ENCODE measurements around the gene TMEM179. TPM values are rescaled to one million over a fixed set of nuclear protein-coding genes. Genes with fewer than 3 reads are reported as not detected.

TMEM179 gene
- total RNA-seq, 1 experiment from 2014 or later = not detected

DNA sequence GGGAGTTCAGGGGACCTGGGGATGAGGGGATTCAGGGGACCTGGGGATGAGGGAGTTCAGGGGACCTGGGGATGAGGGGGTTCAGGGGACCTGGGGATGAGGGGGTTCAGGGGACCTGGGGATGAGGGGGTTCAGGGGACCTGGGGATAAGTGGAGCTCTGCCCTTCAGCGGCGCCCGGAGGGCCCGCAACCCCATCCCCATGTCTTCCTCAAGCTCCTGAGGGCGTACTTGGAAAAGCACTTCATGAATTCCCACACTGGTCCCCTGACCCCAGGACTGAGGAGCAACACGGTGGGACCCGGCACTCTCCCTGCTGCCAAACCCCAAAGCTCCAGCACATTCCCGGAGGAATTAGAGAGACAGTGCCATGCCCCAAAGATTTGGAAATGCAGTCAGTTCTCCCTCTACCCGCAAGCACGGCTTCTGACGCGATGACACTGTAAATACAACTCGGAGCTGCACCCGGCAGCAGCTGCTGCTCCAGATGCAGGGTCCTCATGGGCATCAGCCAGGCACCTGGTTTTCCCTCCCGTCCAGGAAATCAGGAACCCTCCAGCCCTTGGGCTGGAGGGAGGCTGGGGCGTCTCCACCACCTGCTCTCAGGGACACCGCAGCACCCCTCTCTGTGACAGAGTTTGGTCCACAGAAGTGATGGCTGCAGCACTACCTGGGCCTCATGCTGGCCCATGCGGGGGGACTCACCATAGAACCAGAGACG lies 57.8 kb downstream of the TMEM179 start:
- H3K9me3 ChIP-seq = peaks cover 5% of the 10 kb centered on the region; the same call in 1 of the 2 replicates
- intact Hi-C loops (cut with micrococcal nuclease; ENCODE audit: unreplicated experiment) = no loop called here
- CTCF ChIA-PET = interaction anchor here (0.8 kb wide), 2 partner anchors 15 to 54 kb away, joined by 3 read pairs; no protein-coding TSS in a partner anchor
- H3K27me3 ChIP-seq (replicated peaks; ENCODE audit: control insufficient read depth, insufficient read depth, low read length) = peaks cover 7% of the 10 kb centered on the region
- Mint-ChIP-seq H3K36me3 (ENCODE audit: insufficient read depth, unreplicated experiment) (no peaks in the 10 kb centered on the region), H3K4me1 (ENCODE audit: low read depth, unreplicated experiment) (peaks cover 7% of the 10 kb centered on the region), H3K9me3 (ENCODE audit: unreplicated experiment) (no peaks in the 10 kb centered on the region), H3K27ac (ENCODE audit: unreplicated experiment) (no peak overlapping the region), H3K4me3 (ENCODE audit: unreplicated experiment) (no peak overlapping the region), H3K27me3 (ENCODE audit: insufficient read depth, unreplicated experiment) (peaks cover 48% of the 10 kb centered on the region)
- DNase-seq = no peak
- BruUV-seq (replicated peaks) = no TSS peak
- H3K36me3 ChIP-seq (ENCODE audit: control insufficient read depth, insufficient read depth, low read length) = no peaks in the 10 kb centered on the region
- POLR2A ChIA-PET = no interaction called here
- H3K4me3 ChIP-seq (ENCODE audit: low read depth, low read length) = no peak overlapping the region
- no peaks in the 10 kb centered on the region for H3K4me1 ChIP-seq
- no peak for TF ChIP-seq CTCF (IDR thresholded peaks at IDR 0.05; ENCODE audit: insufficient read depth in 1 of 2, low read depth in 1 of 2, low read length in 1 of 2, severe bottlenecking in 1 of 2, unreplicated experiment in 1 of 2)

GRCh38 chr14:104545942-104546501 lies 58.5 kb downstream of the TMEM179 start:
- Histone ChIP-seq H3K27me3 (replicated peaks; ENCODE audit: control insufficient read depth, insufficient read depth, low read length) (peaks cover 6% of the 10 kb centered on the region), H3K9me3 (peaks cover 5% of the 10 kb centered on the region; the same call in 1 of the 2 replicates), H3K36me3 (ENCODE audit: control insufficient read depth, insufficient read depth, low read length) (no peaks in the 10 kb centered on the region), H3K4me3 (ENCODE audit: low read depth, low read length) (no peak overlapping the region), H3K4me1 (no peaks in the 10 kb centered on the region)
- ChIA-PET CTCF (interaction anchor here (0.8 kb wide), 1 partner anchor 55 kb away, joined by 3 read pairs; no protein-coding TSS in a partner anchor), POLR2A (no interaction called here)
- no peaks in the 10 kb centered on the region for H3K9me3 Mint-ChIP-seq (ENCODE audit: unreplicated experiment)
- peaks cover 7% of the 10 kb centered on the region for H3K4me1 Mint-ChIP-seq (ENCODE audit: low read depth, unreplicated experiment)
- no peak for TF ChIP-seq CTCF (IDR thresholded peaks at IDR 0.05; ENCODE audit: insufficient read depth in 1 of 2, low read depth in 1 of 2, low read length in 1 of 2, severe bottlenecking in 1 of 2, unreplicated experiment in 1 of 2)
- no peak for DNase-seq
- no peak overlapping the region for H3K27ac Mint-ChIP-seq (ENCODE audit: unreplicated experiment)
- intact Hi-C loops (cut with micrococcal nuclease; ENCODE audit: unreplicated experiment) = no loop called here
- peaks cover 46% of the 10 kb centered on the region for H3K27me3 Mint-ChIP-seq (ENCODE audit: insufficient read depth, unreplicated experiment)
- no TSS peak for BruUV-seq (replicated peaks)
- H3K4me3 Mint-ChIP-seq (ENCODE audit: unreplicated experiment) = no peak overlapping the region
- no peaks in the 10 kb centered on the region for H3K36me3 Mint-ChIP-seq (ENCODE audit: insufficient read depth, unreplicated experiment)

GRCh38 chr14:104545151-104545941 lies 59.2 kb downstream of the TMEM179 start:
- no peaks in the 10 kb centered on the region for H3K36me3 Mint-ChIP-seq (ENCODE audit: insufficient read depth, unreplicated experiment)
- H3K27me3 Mint-ChIP-seq (ENCODE audit: insufficient read depth, unreplicated experiment) = peaks cover 42% of the 10 kb centered on the region
- no peaks in the 10 kb centered on the region for H3K4me1 ChIP-seq
- no peak for TF ChIP-seq CTCF (IDR thresholded peaks at IDR 0.05; ENCODE audit: insufficient read depth in 1 of 2, low read depth in 1 of 2, low read length in 1 of 2, severe bottlenecking in 1 of 2, unreplicated experiment in 1 of 2)
- H3K4me3 ChIP-seq (ENCODE audit: low read depth, low read length) = no peak overlapping the region
- peaks cover 6% of the 10 kb centered on the region for H3K27me3 ChIP-seq (replicated peaks; ENCODE audit: control insufficient read depth, insufficient read depth, low read length)
- no peak for DNase-seq
- peaks cover 3% of the 10 kb centered on the region; the same call in 1 of the 2 replicates for H3K9me3 ChIP-seq
- peaks cover 7% of the 10 kb centered on the region for H3K4me1 Mint-ChIP-seq (ENCODE audit: low read depth, unreplicated experiment)
- POLR2A ChIA-PET = no interaction called here
- H3K27ac Mint-ChIP-seq (ENCODE audit: unreplicated experiment) = no peak overlapping the region
- CTCF ChIA-PET = interaction anchor here (0.8 kb wide), 1 partner anchor 56 kb away, joined by 3 read pairs; no protein-coding TSS in a partner anchor
- intact Hi-C loops (cut with micrococcal nuclease; ENCODE audit: unreplicated experiment) = no loop called here
- no peaks in the 10 kb centered on the region for H3K9me3 Mint-ChIP-seq (ENCODE audit: unreplicated experiment)
- no TSS peak for BruUV-seq (replicated peaks)
- no peaks in the 10 kb centered on the region for H3K36me3 ChIP-seq (ENCODE audit: control insufficient read depth, insufficient read depth, low read length)
- H3K4me3 Mint-ChIP-seq (ENCODE audit: unreplicated experiment) = no peak overlapping the region

Data from Caco-2 (cell line).